H1 (cell line): Measurements from ENCODE around the gene PNMA8C. TPM values are rescaled to one million over a fixed set of nuclear protein-coding genes. Genes with fewer than 3 reads are reported as not detected.

Source experiments
- CTCF ChIA-PET: fragments of 300-600 bp; sonication (Branson Sonifier 250); formaldehyde crosslinking; loops from one replicate; lab custom pipeline; 2021; ENCODE audit not compliant: partially characterized antibody; lab: Charles Lee
- POLR2A ChIA-PET: fragments of 300-600 bp; sonication (Branson Sonifier 250); formaldehyde crosslinking; loops from one replicate; lab custom pipeline; 2021; ENCODE audit warnings: inconsistent platforms; ENCODE audit not compliant: partially characterized antibody; lab: Charles Lee
- DNase-seq, 2 experiments: peaks; one replicate each; pipeline versions ENCODE4 v3.0.0 to v3.0.0-alpha.2; 2010 to 2022; ENCODE audit warnings: low spot score in 2 of 2, low read depth in 1 of 2, mixed read lengths in 1 of 2
- FAIRE-seq: peaks from 2 replicates; lab custom pipeline; 2011; peaks lifted over from hg19 to GRCh38; lab: Jason Lieb, UNC
- H2AFZ ChIP-seq: 2 replicates; pipeline ENCODE4 v1.8.1; 2012; ENCODE audit warnings: low read length, inconsistent platforms
- H2AK5ac ChIP-seq: 2 replicates; pipeline ENCODE4 v1.6.1; 2013; ENCODE audit warnings: low read depth, low read length
- H2BK120ac ChIP-seq: replicated peaks from 2 replicates; pipeline ENCODE3; 2013; ENCODE audit warnings: low read depth, low read length, inconsistent platforms
- H2BK12ac ChIP-seq: 2 replicates; pipeline ENCODE4 v1.6.1; 2013; ENCODE audit warnings: low read depth, low read length
- H2BK15ac ChIP-seq: 2 replicates; pipeline ENCODE4 v1.6.1; 2013; ENCODE audit warnings: low read length
- H2BK20ac ChIP-seq: 2 replicates; pipeline ENCODE4 v1.6.1; 2013; ENCODE audit warnings: low read length
- H2BK5ac ChIP-seq: 2 replicates; pipeline ENCODE4 v1.6.1; 2013; ENCODE audit warnings: low read depth, low read length
- H3K14ac ChIP-seq: 2 replicates; pipeline ENCODE4 v1.6.1; 2013; ENCODE audit warnings: inconsistent platforms; ENCODE audit not compliant: insufficient read length
- H3K18ac ChIP-seq: 2 replicates; pipeline ENCODE4 v1.6.1; 2013; ENCODE audit warnings: low read length; ENCODE audit errors: extremely low read depth
- H3K23ac ChIP-seq: 2 replicates; pipeline ENCODE4 v1.6.1; 2013; ENCODE audit warnings: inconsistent platforms; ENCODE audit not compliant: insufficient read length
- H3K23me2 ChIP-seq: 2 replicates; pipeline ENCODE4 v1.6.1; 2013; ENCODE audit warnings: low read depth, low read length
- H3K27ac ChIP-seq: 2 replicates; pipeline ENCODE4 v1.6.1; 2011; ENCODE audit warnings: low read depth, low read length, inconsistent platforms
- H3K27me3 ChIP-seq, 4 experiments: replicated peaks in 1 of 4; 1 replicate in 1 of 4; 2 replicates in 3 of 4; pipeline versions ENCODE4 v1.6.1 to v1.8.1; 2011 to 2013; ENCODE audit warnings: low read length in 3 of 4, mild to moderate bottlenecking in 3 of 4, inconsistent platforms in 2 of 4, mixed read lengths in 2 of 4, moderate library complexity in 1 of 4; ENCODE audit not compliant: control insufficient read depth in 3 of 4, insufficient read depth in 3 of 4; ENCODE audit errors: extremely low read depth in 1 of 4
- H3K36me3 ChIP-seq, 4 experiments: 2 replicates each; pipeline versions ENCODE4 v1.6.1 to v1.8.1; 2011 to 2013; ENCODE audit warnings: mild to moderate bottlenecking in 4 of 4, low read length in 3 of 4, moderate library complexity in 2 of 4, control low read depth in 1 of 4, inconsistent platforms in 1 of 4; ENCODE audit not compliant: insufficient read depth in 4 of 4, control insufficient read depth in 2 of 4
- H3K4ac ChIP-seq: replicated peaks from 2 replicates; pipeline ENCODE3; 2013; ENCODE audit warnings: low read length, low read depth, mixed read lengths, inconsistent platforms; ENCODE audit not compliant: insufficient read length
- H3K4me1 ChIP-seq, 4 experiments: replicated peaks in 1 of 4; 1 replicate in 1 of 4; 2 replicates in 3 of 4; pipeline versions ENCODE4 v1.6.1 to v1.8.1; 2011 to 2013; ENCODE audit warnings: low read length in 3 of 4, inconsistent platforms in 2 of 4, mixed read lengths in 1 of 4; ENCODE audit not compliant: insufficient read depth in 4 of 4, control insufficient read depth in 3 of 4
- H3K4me2 ChIP-seq, 2 experiments: 2 replicates each; pipeline versions ENCODE4 v1.6.1 to v1.8.1; 2011 to 2013; ENCODE audit warnings: low read depth in 2 of 2, low read length in 2 of 2, control low read depth in 1 of 2, inconsistent platforms in 1 of 2, mild to moderate bottlenecking in 1 of 2; ENCODE audit not compliant: insufficient read depth in 1 of 2
- H3K4me3 ChIP-seq, 4 experiments: fragments of 200-600, 300-600 bp in 1 of 4; sonication (generic), shearing (Covaris generic), sonication (Bioruptor Twin) in 1 of 4; 2 replicates each; pipeline versions ENCODE4 v1.5.1 to v1.8.1; 2011 to 2016; ENCODE audit warnings: low read length in 4 of 4, low read depth in 3 of 4, control low read depth in 2 of 4, inconsistent platforms in 2 of 4, mild to moderate bottlenecking in 2 of 4, mixed read lengths in 1 of 4, moderate library complexity in 1 of 4; ENCODE audit not compliant: insufficient read depth in 2 of 4; ENCODE audit errors: extremely low read depth in 1 of 4
- H3K56ac ChIP-seq: replicated peaks from 2 replicates; pipeline ENCODE3; 2013; ENCODE audit warnings: low read depth, mild to moderate bottlenecking, mixed read lengths, low read length, inconsistent platforms; ENCODE audit not compliant: insufficient read length
- H3K79me1 ChIP-seq: 2 replicates; pipeline ENCODE4 v1.6.1; 2013; ENCODE audit warnings: low read depth, low read length, control low read depth
- H3K79me2 ChIP-seq, 2 experiments: 2 replicates each; pipeline versions ENCODE4 v1.6.1 to v1.8.1; 2012 to 2013; ENCODE audit warnings: low read length in 2 of 2, mild to moderate bottlenecking in 2 of 2, inconsistent platforms in 1 of 2; ENCODE audit not compliant: insufficient read depth in 2 of 2, control insufficient read depth in 1 of 2
- H3K9ac ChIP-seq, 4 experiments: replicated peaks in 1 of 4; 1 replicate in 1 of 4; 2 replicates in 3 of 4; pipeline versions ENCODE4 v1.6.1 to v1.8.1; 2011 to 2013; ENCODE audit warnings: low read depth in 3 of 4, low read length in 3 of 4, control low read depth in 2 of 4, mild to moderate bottlenecking in 2 of 4, moderate library complexity in 2 of 4, inconsistent platforms in 1 of 4; ENCODE audit errors: extremely low read depth in 1 of 4
- H3K9me3 ChIP-seq, 2 experiments: 2 replicates each; pipeline versions ENCODE4 v1.6.1 to v1.8.1; 2012 to 2013; ENCODE audit warnings: mild to moderate bottlenecking in 2 of 2, moderate library complexity in 2 of 2, control low read depth in 1 of 2, inconsistent platforms in 1 of 2, low read depth in 1 of 2, low read length in 1 of 2, mixed read lengths in 1 of 2; ENCODE audit not compliant: insufficient read depth in 2 of 2
- H4K20me1 ChIP-seq, 2 experiments: replicated peaks in 1 of 2; 2 replicates each; pipeline versions ENCODE3 to v1.8.1; 2011 to 2013; ENCODE audit warnings: inconsistent platforms in 2 of 2, low read length in 2 of 2, mild to moderate bottlenecking in 1 of 2; ENCODE audit not compliant: insufficient read depth in 2 of 2, control insufficient read depth in 1 of 2
- H4K5ac ChIP-seq: 2 replicates; pipeline ENCODE4 v1.6.1; 2013; ENCODE audit warnings: low read length, low read depth, mixed read lengths, inconsistent platforms; ENCODE audit not compliant: insufficient read length
- H4K8ac ChIP-seq: 2 replicates; pipeline ENCODE4 v1.8.0; 2013; ENCODE audit warnings: mild to moderate bottlenecking, moderate library complexity, low read length, inconsistent platforms; ENCODE audit not compliant: insufficient read depth; ENCODE audit errors: extremely low read depth
- H4K91ac ChIP-seq: replicated peaks from 2 replicates; pipeline ENCODE3; 2013; ENCODE audit warnings: low read length, mixed read lengths, inconsistent platforms; ENCODE audit not compliant: insufficient read length
- BACH1 ChIP-seq: IDR thresholded peaks from 2 replicates; pipeline ENCODE4 v1.6.1; 2012; ENCODE audit warnings: low read length, improper control_type of control experiment
- BCL11A ChIP-seq, 2 experiments: IDR thresholded peaks; one replicate each; pipeline ENCODE4 v1.6.1; 2011; ENCODE audit warnings: low read depth in 2 of 2, low read length in 2 of 2, mild to moderate bottlenecking in 2 of 2
- CHD2 ChIP-seq: IDR thresholded peaks from 2 replicates; pipeline ENCODE4 v1.6.1; 2012; ENCODE audit warnings: low read length, improper control_type of control experiment
- EGR1 ChIP-seq: IDR thresholded peaks from 2 replicates; pipeline ENCODE4 v1.6.1; 2011; ENCODE audit warnings: low read depth, low read length, borderline replicate concordance
- GABPA ChIP-seq: IDR thresholded peaks from 2 replicates; pipeline ENCODE4 v1.6.1; 2011; ENCODE audit warnings: mild to moderate bottlenecking, low read length, moderate library complexity, borderline replicate concordance; ENCODE audit not compliant: insufficient read depth
- HDAC2 ChIP-seq, 2 experiments: fragments of 300-600 bp in 1 of 2; sonication (generic) in 1 of 2; IDR thresholded peaks; 2 replicates each; pipeline ENCODE4 v1.6.1; 2011 to 2012; ENCODE audit warnings: low read depth in 2 of 2, low read length in 2 of 2, mild to moderate bottlenecking in 2 of 2, moderate library complexity in 2 of 2, borderline replicate concordance in 1 of 2, inconsistent platforms in 1 of 2
- HDAC6 ChIP-seq: IDR thresholded peaks from one replicate; pipeline ENCODE4 v1.7.1; 2012; ENCODE audit warnings: low read depth, mild to moderate bottlenecking, inconsistent platforms, low read length, moderate library complexity
- MAFK ChIP-seq: IDR thresholded peaks from 2 replicates; pipeline ENCODE4 v1.6.1; 2012; ENCODE audit warnings: low read depth, mild to moderate bottlenecking, improper control_type of control experiment, low read length
- NRF1 ChIP-seq: IDR thresholded peaks from 2 replicates; pipeline ENCODE4 v1.6.1; 2011; ENCODE audit warnings: mild to moderate bottlenecking, low read depth, low read length, improper control_type of control experiment
- SIX5 ChIP-seq: IDR thresholded peaks from 2 replicates; pipeline ENCODE4 v1.6.1; 2011; ENCODE audit warnings: mild to moderate bottlenecking, low read depth, low read length
- SP4 ChIP-seq: IDR thresholded peaks from 2 replicates; pipeline ENCODE4 v1.6.1; 2012; ENCODE audit warnings: low read length, inconsistent platforms
- SRF ChIP-seq: IDR thresholded peaks from 2 replicates; pipeline ENCODE4 v1.6.1; 2011; ENCODE audit warnings: mild to moderate bottlenecking, low read depth, low read length, moderate library complexity
- WGBS, 2 experiments: shearing (Covaris generic) in 1 of 2; methylation state at CpG; one replicate each; pipeline versions ENCODE4 v1.1.6 to v1.1.7; 2013 to 2015; ENCODE audit warnings: low lambda C conversion rate in 2 of 2, mixed read lengths in 2 of 2, inconsistent platforms in 1 of 2, low coverage in 1 of 2, missing lambda C conversion rate in 1 of 2; ENCODE audit not compliant: insufficient replicate concordance in 2 of 2, insufficient coverage in 1 of 2, insufficient read length in 1 of 2; ENCODE audit errors: extremely low coverage in 1 of 2, missing lambda C conversion rate in 1 of 2; 5-methylcytosine and 5-hydroxymethylcytosine counted together
- polyA plus RNA-seq, 7 experiments: library from polyadenylated mRNA; depleted of rRNA in 3 of 7; stranded (reverse) in 5 of 7; unstranded in 2 of 7; fragments of >200 nt in 5 of 7; fragments of 200-250 nt in 2 of 7; gene quantifications; 1 replicate in 5 of 7; 2 replicates in 1 of 7; 4 replicates in 1 of 7; pipeline versions ENCODE4 v1.2.1 to v1.2.3, GENCODE V29; 2011 to 2013; ENCODE audit warnings: missing spikeins in 2 of 7, mixed read lengths in 2 of 7
- total RNA-seq: library from RNA; stranded (reverse); fragmentation: NEBNext Ultra II Directional; extraction: Animal tissue kit (Norgen Biotek cat#: 25700); gene quantifications from 2 replicates; pipeline ENCODE4 v1.2.1, GENCODE V29; 2021
- TF ChIP-seq, protein P1 (sequence below): IDR thresholded peaks from 2 replicates; pipeline ENCODE4 v1.6.1; 2012; ENCODE audit warnings: low read length, inconsistent platforms

PNMA8C gene
- total and polyA plus RNA-seq, 2 of the 8 experiments (the other 6 are each of a cell fraction or from before 2014, with no cell fraction given) = 0.53 to 1.8 TPM

GRCh38 chr19:46460055-46460454, 31.3 kb upstream of the PNMA8C start:
- Histone ChIP-seq H4K5ac (no peak overlapping the region), H4K91ac (no peak overlapping the region), H3K36me3 (no peaks in the 10 kb centered on the region), H4K8ac (no peak overlapping the region), H3K79me1 (no peaks in the 10 kb centered on the region), H3K27ac (no peak overlapping the region), H3K79me2 (no peaks in the 10 kb centered on the region), H4K20me1 (no peaks in the 10 kb centered on the region), H3K4me3 (no peak overlapping the region), H3K4me2 (no peak overlapping the region), H3K18ac (no peak overlapping the region), H3K4me1 (no peaks in the 10 kb centered on the region), H3K27me3 (no peaks in the 10 kb centered on the region), H2AK5ac (no peak overlapping the region), H2BK15ac (no peak overlapping the region), H3K9me3 (no peaks in the 10 kb centered on the region), H3K23ac (no peak overlapping the region), H3K14ac (no peak overlapping the region), H3K56ac (no peak overlapping the region), H3K9ac (no peak overlapping the region), H2BK12ac (no peak overlapping the region), H2AFZ (no peak overlapping the region), H2BK20ac (no peak overlapping the region), H3K23me2 (no peaks in the 10 kb centered on the region), H3K4ac (no peak overlapping the region), H2BK120ac (no peak overlapping the region), H2BK5ac (no peak overlapping the region)
- ChIA-PET POLR2A (no interaction called here), CTCF (interaction anchor here (0.6 to 2.1 kb wide), 9 partner anchors 11 to 83 kb away, joined by 3 to 15 read pairs (median 3); partner anchors contain the start of gene PNMA8A)
- FAIRE-seq (no peak), DNase-seq (no peak)
- 88% methylated on average over 2 of the region's 2 CpGs; no CpG with 5 or more reads in 1 of the 2 experiments for WGBS, 2 experiments
- TF ChIP-seq SP4 = no peak
- no peak for TF ChIP-seq BACH1
- no peak for TF ChIP-seq CHD2
- no peak for TF ChIP-seq SIX5
- TF ChIP-seq HDAC2 (IDR thresholded peaks at IDR 0.05; ENCODE audit: borderline replicate concordance in 1 of 2, low read depth in 2 of 2, low read length in 2 of 2) = no peak
- TF ChIP-seq, protein P1, sequence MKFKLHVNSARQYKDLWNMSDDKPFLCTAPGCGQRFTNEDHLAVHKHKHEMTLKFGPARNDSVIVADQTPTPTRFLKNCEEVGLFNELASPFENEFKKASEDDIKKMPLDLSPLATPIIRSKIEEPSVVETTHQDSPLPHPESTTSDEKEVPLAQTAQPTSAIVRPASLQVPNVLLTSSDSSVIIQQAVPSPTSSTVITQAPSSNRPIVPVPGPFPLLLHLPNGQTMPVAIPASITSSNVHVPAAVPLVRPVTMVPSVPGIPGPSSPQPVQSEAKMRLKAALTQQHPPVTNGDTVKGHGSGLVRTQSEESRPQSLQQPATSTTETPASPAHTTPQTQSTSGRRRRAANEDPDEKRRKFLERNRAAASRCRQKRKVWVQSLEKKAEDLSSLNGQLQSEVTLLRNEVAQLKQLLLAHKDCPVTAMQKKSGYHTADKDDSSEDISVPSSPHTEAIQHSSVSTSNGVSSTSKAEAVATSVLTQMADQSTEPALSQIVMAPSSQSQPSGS = no peak
- no peak for TF ChIP-seq HDAC6
- no peak for TF ChIP-seq EGR1
- TF ChIP-seq NRF1 = no peak
- no peak for TF ChIP-seq BCL11A (IDR thresholded peaks at IDR 0.05; ENCODE audit: low read depth in 2 of 2, low read length in 2 of 2)
- no peak for TF ChIP-seq SRF
- no peak for TF ChIP-seq GABPA
- no peak for TF ChIP-seq MAFK
